ENCODE measurements around the gene FAT2.
A peak's percentile ranks its signal among the peaks of the same experiment; 100 is the strongest.

The FAT2 gene

GRCh38 chr5:151614565-151614964 is 23.4 kb upstream of the FAT2 start:
- H3K4me1 ChIP-seq (ENCODE audit: control insufficient read depth, insufficient read depth, low read depth, low read length): peaks cover 22% of the 10 kb centered on the region
- H2AK5ac ChIP-seq (ENCODE audit: low read length, severe bottlenecking): peak overlapping the region; percentile 92
- H3K36me3 ChIP-seq (ENCODE audit: control insufficient read depth in 1 of 2, insufficient read depth in 2 of 2, low read depth in 1 of 2, low read length in 2 of 2): no peaks in the 10 kb centered on the region
- H3K27ac ChIP-seq (ENCODE audit: low read length, poor library complexity, severe bottlenecking): no peak overlapping the region
- H4K8ac ChIP-seq (ENCODE audit: low read length): no peak overlapping the region
- H2BK12ac ChIP-seq (ENCODE audit: low read length in 2 of 2): no peak overlapping the region
- H3K27me3 ChIP-seq (ENCODE audit: control insufficient read depth in 1 of 2, insufficient read depth in 1 of 2, low read length in 2 of 2): peaks cover 0 to 60% of the 10 kb centered on the region in 2 experiments
- H3K9me3 ChIP-seq (ENCODE audit: control insufficient read depth, low read length): no peaks in the 10 kb centered on the region
- H3K79me1 ChIP-seq (replicated peaks; ENCODE audit: low read length, poor library complexity, severe bottlenecking): no peaks in the 10 kb centered on the region
- 78% methylated on average over 7 of the region's 7 CpGs for WGBS
- H2BK5ac ChIP-seq (ENCODE audit: low read depth, low read length, poor library complexity, severe bottlenecking): no peak overlapping the region
- H4K91ac ChIP-seq (ENCODE audit: low read length): no peak overlapping the region
- no peak overlapping the region for H3K4me3 ChIP-seq (ENCODE audit: insufficient read depth in 1 of 2, low read depth in 1 of 2, low read length in 2 of 2)
- H2BK15ac ChIP-seq (ENCODE audit: low read depth, poor library complexity, severe bottlenecking): no peak overlapping the region
- H3K23ac ChIP-seq (ENCODE audit: low read length in 2 of 2): no peak overlapping the region
- no peak overlapping the region for H3K9ac ChIP-seq (ENCODE audit: low read length)
- no peak overlapping the region for H2BK120ac ChIP-seq (ENCODE audit: low read depth, low read length)
- H3K4ac ChIP-seq (ENCODE audit: low read depth in 1 of 2, low read length in 2 of 2): no peak overlapping the region
- no peak overlapping the region for H2AFZ ChIP-seq (ENCODE audit: low read depth, low read length)
- DNase-seq: no peak
- H3K4me2 ChIP-seq (ENCODE audit: low read length, poor library complexity, severe bottlenecking): no peak overlapping the region
- no peak overlapping the region for H3K18ac ChIP-seq (ENCODE audit: low read depth in 1 of 2, low read length in 2 of 2)
- no peak overlapping the region for H3K14ac ChIP-seq (ENCODE audit: low read length in 2 of 2)

GRCh38 chr5:151612689-151613427 is 21.7 kb upstream of the FAT2 start:
- no peak overlapping the region for H2AFZ ChIP-seq (ENCODE audit: low read depth, low read length)
- H2BK12ac ChIP-seq (ENCODE audit: low read length in 2 of 2): no peak overlapping the region
- no peaks in the 10 kb centered on the region for H3K36me3 ChIP-seq (ENCODE audit: control insufficient read depth in 1 of 2, insufficient read depth in 2 of 2, low read depth in 1 of 2, low read length in 2 of 2)
- no peak overlapping the region for H3K14ac ChIP-seq (ENCODE audit: low read length in 2 of 2)
- no peak overlapping the region for H2BK5ac ChIP-seq (ENCODE audit: low read depth, low read length, poor library complexity, severe bottlenecking)
- H3K9ac ChIP-seq (ENCODE audit: low read length): no peak overlapping the region
- H3K4me3 ChIP-seq (ENCODE audit: insufficient read depth in 1 of 2, low read depth in 1 of 2, low read length in 2 of 2): no peak overlapping the region
- no peak for DNase-seq
- H3K9me3 ChIP-seq (ENCODE audit: control insufficient read depth, low read length): no peaks in the 10 kb centered on the region
- 81% methylated on average over 8 of the region's 8 CpGs for WGBS
- H4K8ac ChIP-seq (ENCODE audit: low read length): no peak overlapping the region
- H3K4ac ChIP-seq (ENCODE audit: low read depth in 1 of 2, low read length in 2 of 2): no peak overlapping the region
- no peak overlapping the region for H2BK120ac ChIP-seq (ENCODE audit: low read depth, low read length)
- H3K27me3 ChIP-seq (ENCODE audit: control insufficient read depth in 1 of 2, insufficient read depth in 1 of 2, low read length in 2 of 2): peaks cover 0 to 44% of the 10 kb centered on the region in 2 experiments
- peaks cover 22% of the 10 kb centered on the region for H3K4me1 ChIP-seq (ENCODE audit: control insufficient read depth, insufficient read depth, low read depth, low read length)
- no peak overlapping the region for H3K23ac ChIP-seq (ENCODE audit: low read length in 2 of 2)
- H2BK15ac ChIP-seq (ENCODE audit: low read depth, poor library complexity, severe bottlenecking): no peak overlapping the region
- no peak overlapping the region for H3K18ac ChIP-seq (ENCODE audit: low read depth in 1 of 2, low read length in 2 of 2)
- peak overlapping the region; percentile 52 for H3K27ac ChIP-seq (ENCODE audit: low read length, poor library complexity, severe bottlenecking)
- H3K4me2 ChIP-seq (ENCODE audit: low read length, poor library complexity, severe bottlenecking): peak overlapping the region; percentile 3
- H2AK5ac ChIP-seq (ENCODE audit: low read length, severe bottlenecking): peak overlapping the region; percentile 63
- H3K79me1 ChIP-seq (replicated peaks; ENCODE audit: low read length, poor library complexity, severe bottlenecking): no peaks in the 10 kb centered on the region
- H4K91ac ChIP-seq (ENCODE audit: low read length): no peak overlapping the region

GRCh38 chr5:151611127-151611775 is 20.1 kb upstream of the FAT2 start:
- H2AFZ ChIP-seq (ENCODE audit: low read depth, low read length): no peak overlapping the region
- no peaks in the 10 kb centered on the region for H3K36me3 ChIP-seq (ENCODE audit: control insufficient read depth in 1 of 2, insufficient read depth in 2 of 2, low read depth in 1 of 2, low read length in 2 of 2)
- no peak overlapping the region for H3K18ac ChIP-seq (ENCODE audit: low read depth in 1 of 2, low read length in 2 of 2)
- no peak overlapping the region for H3K4me2 ChIP-seq (ENCODE audit: low read length, poor library complexity, severe bottlenecking)
- H2BK120ac ChIP-seq (ENCODE audit: low read depth, low read length): no peak overlapping the region
- peak overlapping the region; percentile 14 for H2AK5ac ChIP-seq (ENCODE audit: low read length, severe bottlenecking)
- 89% methylated on average over 8 of the region's 8 CpGs for WGBS
- no peak for DNase-seq
- peaks cover 0 to 36% of the 10 kb centered on the region in 2 experiments for H3K27me3 ChIP-seq (ENCODE audit: control insufficient read depth in 1 of 2, insufficient read depth in 1 of 2, low read length in 2 of 2)
- no peak overlapping the region for H3K4ac ChIP-seq (ENCODE audit: low read depth in 1 of 2, low read length in 2 of 2)
- no peak overlapping the region for H3K14ac ChIP-seq (ENCODE audit: low read length in 2 of 2)
- H4K91ac ChIP-seq (ENCODE audit: low read length): no peak overlapping the region
- no peaks in the 10 kb centered on the region for H3K9me3 ChIP-seq (ENCODE audit: control insufficient read depth, low read length)
- H3K4me3 ChIP-seq (ENCODE audit: insufficient read depth in 1 of 2, low read depth in 1 of 2, low read length in 2 of 2): no peak overlapping the region
- no peak overlapping the region for H3K9ac ChIP-seq (ENCODE audit: low read length)
- H2BK15ac ChIP-seq (ENCODE audit: low read depth, poor library complexity, severe bottlenecking): no peak overlapping the region
- no peak overlapping the region for H4K8ac ChIP-seq (ENCODE audit: low read length)
- no peaks in the 10 kb centered on the region for H3K79me1 ChIP-seq (replicated peaks; ENCODE audit: low read length, poor library complexity, severe bottlenecking)
- no peak overlapping the region for H2BK12ac ChIP-seq (ENCODE audit: low read length in 2 of 2)
- peaks cover 22% of the 10 kb centered on the region for H3K4me1 ChIP-seq (ENCODE audit: control insufficient read depth, insufficient read depth, low read depth, low read length)
- no peak overlapping the region for H2BK5ac ChIP-seq (ENCODE audit: low read depth, low read length, poor library complexity, severe bottlenecking)
- H3K27ac ChIP-seq (ENCODE audit: low read length, poor library complexity, severe bottlenecking): no peak overlapping the region
- no peak overlapping the region for H3K23ac ChIP-seq (ENCODE audit: low read length in 2 of 2)

- Histone ChIP-seq H3K9me3 (ENCODE audit: control insufficient read depth, low read length) (no peaks in the 10 kb centered on the region), H3K14ac (ENCODE audit: low read length in 2 of 2) (no peak overlapping the region), H3K4ac (ENCODE audit: low read depth in 1 of 2, low read length in 2 of 2) (no peak overlapping the region), H2AK5ac (ENCODE audit: low read length, severe bottlenecking) (no peak overlapping the region), H3K79me1 (replicated peaks; ENCODE audit: low read length, poor library complexity, severe bottlenecking) (no peaks in the 10 kb centered on the region), H3K4me2 (ENCODE audit: low read length, poor library complexity, severe bottlenecking) (no peak overlapping the region), H2BK120ac (ENCODE audit: low read depth, low read length) (no peak overlapping the region), H3K36me3 (ENCODE audit: control insufficient read depth in 1 of 2, insufficient read depth in 2 of 2, low read depth in 1 of 2, low read length in 2 of 2) (no peaks in the 10 kb centered on the region), H2BK5ac (ENCODE audit: low read depth, low read length, poor library complexity, severe bottlenecking) (no peak overlapping the region), H3K18ac (ENCODE audit: low read depth in 1 of 2, low read length in 2 of 2) (no peak overlapping the region), H4K91ac (ENCODE audit: low read length) (no peak overlapping the region), H3K27me3 (ENCODE audit: control insufficient read depth in 1 of 2, insufficient read depth in 1 of 2, low read length in 2 of 2) (peaks cover 0 to 40% of the 10 kb centered on the region in 2 experiments), H3K4me3 (ENCODE audit: insufficient read depth in 1 of 2, low read depth in 1 of 2, low read length in 2 of 2) (no peak overlapping the region), H3K9ac (ENCODE audit: low read length) (no peak overlapping the region), H3K23ac (ENCODE audit: low read length in 2 of 2) (no peak overlapping the region), H2BK12ac (ENCODE audit: low read length in 2 of 2) (no peak overlapping the region), H3K4me1 (ENCODE audit: control insufficient read depth, insufficient read depth, low read depth, low read length) (peaks cover 12% of the 10 kb centered on the region), H2BK15ac (ENCODE audit: low read depth, poor library complexity, severe bottlenecking) (no peak overlapping the region), H4K8ac (ENCODE audit: low read length) (no peak overlapping the region), H2AFZ (ENCODE audit: low read depth, low read length) (no peak overlapping the region), H3K27ac (ENCODE audit: low read length, poor library complexity, severe bottlenecking) (no peak overlapping the region)
- no peak for DNase-seq
Measured at GRCh38 chr5:151608522-151608921, 17.4 kb upstream of the FAT2 start.
